HepG2 (cell line): ENCODE results near the gene RRM2. TPM values are rescaled to one million over a fixed set of nuclear protein-coding genes. Genes with fewer than 3 reads are reported as not detected.

Experiments used
- ATAC-seq: fragments of 200-7000 bp; cut with Tn5 transposase; 3 replicates; pipeline ENCODE4 v1.9.1; 2020; ENCODE audit warnings: mild to moderate bottlenecking, moderate library complexity
- BruUV-seq: library from RNA; stranded (reverse); fragments of 400-500 nt; replicated peaks from 2 replicates; lab custom pipeline; 2021; lab: Mats Ljungman, UMichigan
- CTCF ChIA-PET: fragments of 300-600 bp; formaldehyde crosslinking; extraction: SDS; loops from one replicate; lab custom pipeline; 2021; ENCODE audit warnings: low total read pairs, inconsistent platforms, low intra/inter-chr PET ratio; lab: Yijun Ruan, JAX
- POLR2A ChIA-PET: fragments of 350-600 bp; sonication (Branson Sonifier 250); formaldehyde crosslinking; loops from one replicate; lab custom pipeline; 2020; ENCODE audit warnings: antibody characterized with exemption, inconsistent platforms; lab: Yijun Ruan, JAX
- DNase-seq: peaks from one replicate; pipeline ENCODE4 v3.0.0-alpha.2; 2015; ENCODE audit warnings: low spot score
- FAIRE-seq: peaks from 3 replicates; lab custom pipeline; 2011; peaks lifted over from hg19 to GRCh38; lab: Jason Lieb, UNC
- H2AFZ ChIP-seq: one replicate; pipeline ENCODE4 v1.6.1; 2011; ENCODE audit warnings: low read length, inconsistent platforms
- H3K27ac ChIP-seq: fragments of 300-600 bp; 3 replicates; pipeline ENCODE4 v1.8.0; 2011; ENCODE audit warnings: mixed run types, mild to moderate bottlenecking, mixed read lengths, low read length, inconsistent platforms; ENCODE audit not compliant: insufficient read depth; ENCODE audit errors: extremely low read length
- H3K27me3 ChIP-seq, 2 experiments: fragments of 200-600 bp in 1 of 2; 2 replicates in 1 of 2; 3 replicates in 1 of 2; pipeline versions ENCODE4 v1.6.0 to v1.8.0; 2011; ENCODE audit warnings: low read length in 2 of 2, mild to moderate bottlenecking in 2 of 2, moderate library complexity in 2 of 2, inconsistent platforms in 1 of 2; ENCODE audit not compliant: insufficient read depth in 2 of 2, control insufficient read depth in 1 of 2
- H3K36me3 ChIP-seq, 2 experiments: fragments of 200-600 bp in 1 of 2; replicated peaks in 1 of 2; 2 replicates in 1 of 2; 3 replicates in 1 of 2; pipeline versions ENCODE4 v1.5.1 to v1.8.0; 2011; ENCODE audit warnings: low read length in 2 of 2, inconsistent platforms in 1 of 2; ENCODE audit not compliant: insufficient read depth in 2 of 2, control insufficient read depth in 1 of 2
- H3K4me1 ChIP-seq: 2 replicates; pipeline ENCODE4 v1.5.1; 2012; ENCODE audit warnings: low read length, inconsistent platforms; ENCODE audit not compliant: insufficient read depth
- H3K4me2 ChIP-seq: 2 replicates; pipeline ENCODE4 v1.6.0; 2011; ENCODE audit warnings: low read depth, low read length, inconsistent platforms
- H3K4me3 ChIP-seq, 3 experiments: fragments of 200-600 bp in 1 of 3; sonication (generic), shearing (Covaris generic) in 1 of 3; replicated peaks in 1 of 3; 2 replicates each; pipeline ENCODE4 v1.5.1; 2011 to 2016; ENCODE audit warnings: low read length in 3 of 3, inconsistent platforms in 2 of 3, low read depth in 2 of 3, mild to moderate bottlenecking in 2 of 3, control low read depth in 1 of 3, mixed read lengths in 1 of 3; ENCODE audit not compliant: insufficient read depth in 1 of 3
- H3K79me2 ChIP-seq: one replicate; pipeline ENCODE4 v1.6.1; 2011; ENCODE audit warnings: low read length, inconsistent platforms; ENCODE audit not compliant: insufficient read depth
- H3K9ac ChIP-seq: 2 replicates; pipeline ENCODE4 v1.6.0; 2011; ENCODE audit warnings: mild to moderate bottlenecking, low read depth, low read length, inconsistent platforms; ENCODE audit not compliant: insufficient read depth
- H3K9me3 ChIP-seq: 2 replicates; pipeline ENCODE4 v1.5.1; 2012; ENCODE audit warnings: mild to moderate bottlenecking, low read length
- H4K20me1 ChIP-seq: 2 replicates; pipeline ENCODE4 v1.6.0; 2011; ENCODE audit warnings: inconsistent platforms, mild to moderate bottlenecking, low read length, moderate library complexity; ENCODE audit not compliant: insufficient read depth
- DPF2 ChIP-seq: sonication (generic); formaldehyde crosslinking; IDR thresholded peaks from 2 replicates; pipeline ENCODE4 v1.4.0; 2020; ENCODE audit warnings: mild to moderate bottlenecking, low read depth, missing genetic modification reagents, borderline replicate concordance
- NR2F6 ChIP-seq, 2 experiments: IDR thresholded peaks; 2 replicates each; pipeline ENCODE4 v1.6.1; 2016; ENCODE audit warnings: antibody characterized with exemption in 1 of 2, mild to moderate bottlenecking in 1 of 2
- RFX5 ChIP-seq: IDR thresholded peaks from 2 replicates; pipeline ENCODE4 v1.6.1; 2011; ENCODE audit warnings: low read depth, low read length, improper control_type of control experiment
- SAP130 ChIP-seq: IDR thresholded peaks from 2 replicates; pipeline ENCODE4 v1.6.1; 2016; ENCODE audit warnings: low read depth
- SIN3B ChIP-seq: fragments of 150-350 bp; IDR thresholded peaks from 2 replicates; pipeline ENCODE4 v1.6.1; 2014; ENCODE audit warnings: low read length
- ZNF292 ChIP-seq: sonication (generic); formaldehyde crosslinking; IDR thresholded peaks from 2 replicates; pipeline ENCODE4 v1.8.1; 2022; ENCODE audit warnings: mild to moderate bottlenecking, low read depth, missing genetic modification reagents, borderline replicate concordance
- ZNF549 ChIP-seq: sonication (generic); formaldehyde crosslinking; IDR thresholded peaks from 2 replicates; pipeline ENCODE4 v1.5.0; 2020; ENCODE audit warnings: missing genetic modification reagents
- ZNF879 ChIP-seq: sonication (generic); formaldehyde crosslinking; IDR thresholded peaks from 2 replicates; pipeline ENCODE4 v1.8.1; 2023; ENCODE audit warnings: missing genetic modification reagents
- WGBS: methylation state at CpG from one replicate; pipeline ENCODE4 v1.1.6; 2017; ENCODE audit warnings: low lambda C conversion rate; 5-methylcytosine and 5-hydroxymethylcytosine counted together
- in situ Hi-C: cut with HindIII; loops from 2 replicates; pipeline ENCODE4 v1.10.0; 2017; ENCODE audit warnings: low pct_unique_long_range_greater_than_20kb; ENCODE audit not compliant: extremely low pct_ligation_motif_present
- intact Hi-C: fragments of 100-400 bp; cut with micrococcal nuclease; formaldehyde crosslinking; loops from one replicate; pipeline ENCODE4 v1.10.0; 2022; ENCODE audit not compliant: unreplicated experiment
- polyA plus RNA-seq, 8 experiments: library from polyadenylated mRNA; depleted of rRNA in 3 of 8; stranded (reverse) in 7 of 8; unstranded in 1 of 8; fragments of >200 nt; fragmentation: Illumina TruSeq in 4 of 8; extraction: Trizol in 4 of 8; gene quantifications; 2 replicates each; pipeline versions ENCODE4 v1.2.1 to v1.2.3, GENCODE V29; 2011 to 2016; ENCODE audit warnings: low read depth in 4 of 8, missing spikeins in 1 of 8, mixed read lengths in 1 of 8; ENCODE audit not compliant: insufficient read depth in 1 of 8
- total RNA-seq, 5 experiments: library from RNA; depleted of rRNA; stranded (reverse); fragments of >200 nt; fragmentation: Illumina TruSeq; extraction: Trizol; gene quantifications; 2 replicates each; pipeline ENCODE4 v1.2.3, GENCODE V29; 2016; ENCODE audit warnings: low read depth in 1 of 5
- TF ChIP-seq, protein P1 (sequence below): sonication (generic); formaldehyde crosslinking; IDR thresholded peaks from 2 replicates; pipeline ENCODE4 v1.8.1; 2023; ENCODE audit warnings: mild to moderate bottlenecking, moderate library complexity, missing genetic modification reagents
- TF ChIP-seq, protein P2 (sequence below): IDR thresholded peaks from 2 replicates; pipeline ENCODE4 v1.4.0; 2020; ENCODE audit warnings: mild to moderate bottlenecking, missing genetic modification reagents

The RRM2 gene
- total and polyA plus RNA-seq, 2 of the 13 experiments (the other 11 are each of a cell fraction or from before 2014, with no cell fraction given) = 31.3 to 150 TPM

DNA sequence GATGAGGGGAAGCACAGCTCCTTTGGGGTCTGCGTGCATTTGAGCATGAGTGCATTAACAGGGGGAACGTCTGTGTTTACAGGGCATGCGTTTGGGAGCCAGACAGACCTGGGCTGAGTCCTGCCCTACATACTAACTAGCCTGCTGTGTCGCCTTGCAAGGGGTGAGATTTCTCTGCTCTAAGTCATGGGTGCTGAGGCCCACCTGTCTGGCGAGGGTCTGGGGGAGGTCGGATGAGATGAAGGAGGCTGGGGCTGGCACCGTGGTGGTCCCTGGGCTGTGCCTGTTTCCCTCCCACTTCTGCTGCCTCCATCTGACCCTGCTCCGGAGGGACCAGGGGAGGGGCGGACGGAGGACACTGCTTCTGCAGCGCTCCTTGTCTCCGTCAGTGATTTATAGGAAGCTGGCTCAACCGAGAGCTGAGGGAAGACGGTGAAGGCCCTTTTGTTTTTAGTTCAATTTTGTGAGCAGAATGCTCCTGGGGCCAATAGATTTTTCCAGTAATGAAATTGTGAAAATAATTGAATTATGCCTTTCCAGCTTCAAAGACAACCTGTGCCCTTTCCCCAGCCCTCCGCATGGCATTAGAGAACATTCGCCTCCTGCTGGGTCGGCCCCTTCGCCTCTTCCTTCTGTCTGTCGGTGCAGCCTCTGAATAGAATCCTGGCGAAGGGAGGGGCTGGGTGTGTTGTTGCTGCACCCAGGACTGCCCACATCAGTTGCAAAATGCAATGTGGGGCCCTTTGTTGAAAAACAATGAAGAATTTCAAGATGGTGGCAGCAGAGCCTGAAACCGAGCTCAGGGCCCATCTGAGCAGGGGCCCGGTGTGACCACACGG is 49.7 kb downstream of the RRM2 start (continued):
- TF ChIP-seq DPF2 (CRISPR knock-in tag) = no peak
- no peak for TF ChIP-seq ZNF549 (CRISPR knock-in tag)
- TF ChIP-seq, protein P1, sequence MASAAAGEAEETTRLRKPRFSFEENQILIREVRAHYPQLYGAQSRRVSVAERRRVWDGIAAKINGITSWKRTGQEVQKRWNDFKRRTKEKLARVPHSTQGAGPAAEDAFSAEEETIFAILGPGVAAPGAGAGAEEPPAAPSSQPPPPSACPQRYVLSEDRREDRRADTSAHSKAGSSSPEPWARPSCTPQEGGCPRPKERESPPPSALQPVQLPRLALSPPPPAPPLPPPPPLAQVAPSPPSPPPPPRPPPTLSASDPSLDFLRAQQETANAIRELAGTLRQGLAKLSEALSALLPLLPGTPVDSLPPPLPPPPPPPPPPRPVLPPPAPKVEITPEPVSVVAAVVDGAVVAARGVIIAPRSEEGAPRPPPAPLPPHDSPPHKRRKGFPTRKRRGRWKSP (CRISPR knock-in tag) = no peak
- TF ChIP-seq ZNF292 (CRISPR knock-in tag) = no peak

DNA sequence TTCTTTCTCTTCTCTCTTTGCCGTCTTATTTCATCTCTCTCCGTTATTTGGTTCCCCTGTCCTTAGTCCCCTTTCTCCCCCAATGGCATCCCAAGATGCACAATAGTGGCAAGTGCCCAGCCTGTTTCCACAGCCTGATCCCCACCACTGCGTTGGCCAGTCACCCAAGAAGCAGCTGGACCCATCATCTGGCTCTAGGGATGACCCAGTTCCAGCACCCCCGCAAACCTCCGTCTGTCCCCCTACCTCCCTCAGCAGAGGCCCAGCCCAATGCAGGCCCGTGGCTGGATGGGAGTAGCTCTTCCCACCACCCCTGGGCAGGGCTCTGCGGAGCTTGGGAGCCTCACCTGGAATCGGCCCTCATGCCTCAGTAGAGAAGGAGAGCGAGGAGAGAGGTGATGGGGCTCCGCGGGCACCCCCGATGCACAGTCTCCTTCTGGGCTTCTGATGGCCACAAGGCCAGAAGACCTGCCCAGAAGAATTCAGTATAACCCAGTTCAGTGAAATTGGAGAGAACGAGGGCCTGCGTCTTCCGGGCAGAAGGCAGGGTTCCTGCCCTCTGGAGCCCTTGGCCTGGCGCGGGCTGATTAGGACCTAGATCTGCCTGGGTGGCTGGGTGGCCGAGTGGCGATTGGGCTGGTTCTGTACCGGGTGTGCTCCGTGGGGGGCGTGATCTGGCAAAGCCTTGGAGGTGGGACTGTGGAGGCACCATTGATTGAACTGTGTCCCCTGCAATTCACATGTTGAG is 50.9 kb downstream of the RRM2 start:
- Histone ChIP-seq H3K4me1 (no peaks in the 10 kb centered on the region), H3K27ac (no peak overlapping the region), H3K36me3 (peaks cover 4 to 6% of the 10 kb centered on the region in 2 experiments; a peak in 3 of 5 replicates), H3K27me3 (no peaks in the 10 kb centered on the region), H2AFZ (no peak overlapping the region), H3K9ac (no peak overlapping the region), H3K4me3 (no peak overlapping the region), H4K20me1 (no peaks in the 10 kb centered on the region), H3K9me3 (no peaks in the 10 kb centered on the region), H3K79me2 (no peaks in the 10 kb centered on the region), H3K4me2 (no peak overlapping the region)
- TF ChIP-seq SIN3B (no peak), NR2F6 (IDR thresholded peaks at IDR 0.05) (no peak), NR2F6 (CRISPR knock-in tag; IDR thresholded peaks at IDR 0.05) (no peak), ZNF879 (no peak), RFX5 (no peak), SAP130 (CRISPR knock-in tag) (no peak)
- TF ChIP-seq, protein P2, sequence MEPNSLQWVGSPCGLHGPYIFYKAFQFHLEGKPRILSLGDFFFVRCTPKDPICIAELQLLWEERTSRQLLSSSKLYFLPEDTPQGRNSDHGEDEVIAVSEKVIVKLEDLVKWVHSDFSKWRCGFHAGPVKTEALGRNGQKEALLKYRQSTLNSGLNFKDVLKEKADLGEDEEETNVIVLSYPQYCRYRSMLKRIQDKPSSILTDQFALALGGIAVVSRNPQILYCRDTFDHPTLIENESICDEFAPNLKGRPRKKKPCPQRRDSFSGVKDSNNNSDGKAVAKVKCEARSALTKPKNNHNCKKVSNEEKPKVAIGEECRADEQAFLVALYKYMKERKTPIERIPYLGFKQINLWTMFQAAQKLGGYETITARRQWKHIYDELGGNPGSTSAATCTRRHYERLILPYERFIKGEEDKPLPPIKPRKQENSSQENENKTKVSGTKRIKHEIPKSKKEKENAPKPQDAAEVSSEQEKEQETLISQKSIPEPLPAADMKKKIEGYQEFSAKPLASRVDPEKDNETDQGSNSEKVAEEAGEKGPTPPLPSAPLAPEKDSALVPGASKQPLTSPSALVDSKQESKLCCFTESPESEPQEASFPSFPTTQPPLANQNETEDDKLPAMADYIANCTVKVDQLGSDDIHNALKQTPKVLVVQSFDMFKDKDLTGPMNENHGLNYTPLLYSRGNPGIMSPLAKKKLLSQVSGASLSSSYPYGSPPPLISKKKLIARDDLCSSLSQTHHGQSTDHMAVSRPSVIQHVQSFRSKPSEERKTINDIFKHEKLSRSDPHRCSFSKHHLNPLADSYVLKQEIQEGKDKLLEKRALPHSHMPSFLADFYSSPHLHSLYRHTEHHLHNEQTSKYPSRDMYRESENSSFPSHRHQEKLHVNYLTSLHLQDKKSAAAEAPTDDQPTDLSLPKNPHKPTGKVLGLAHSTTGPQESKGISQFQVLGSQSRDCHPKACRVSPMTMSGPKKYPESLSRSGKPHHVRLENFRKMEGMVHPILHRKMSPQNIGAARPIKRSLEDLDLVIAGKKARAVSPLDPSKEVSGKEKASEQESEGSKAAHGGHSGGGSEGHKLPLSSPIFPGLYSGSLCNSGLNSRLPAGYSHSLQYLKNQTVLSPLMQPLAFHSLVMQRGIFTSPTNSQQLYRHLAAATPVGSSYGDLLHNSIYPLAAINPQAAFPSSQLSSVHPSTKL (CRISPR knock-in tag) = no peak
- FAIRE-seq = no peak
- in situ Hi-C loops = no loop called here
- intact Hi-C loops = no loop called here
- CTCF ChIA-PET = no interaction called here
- 97% methylated on average over 21 of the region's 22 CpGs for WGBS
- POLR2A ChIA-PET = no interaction called here
- no peak for ATAC-seq
- no peak for DNase-seq
- no TSS peak for BruUV-seq
